Upper lobe of left lung (tissue), 4 donors: ENCODE data around the gene DRC7.

ENCODE experiments used
- CTCF ChIP-seq, 6 experiments: fragments of 450-650 bp in 4 of 6; fragments of 200-600 bp in 2 of 6; sonication (generic) in 2 of 6; IDR thresholded peaks; one replicate each; pipeline ENCODE4 v1.5.1; 2016 to 2019; ENCODE audit warnings: antibody characterized with exemption in 6 of 6
- EP300 ChIP-seq, 4 donors: sonication (generic); formaldehyde crosslinking; IDR thresholded peaks; one replicate each; pipeline ENCODE4 v1.5.1; 2017; ENCODE audit warnings: antibody characterized with exemption in 4 of 4, control low read depth in 2 of 4
- POLR2A ChIP-seq, 4 donors: fragments of 450-650 bp; IDR thresholded peaks; one replicate each; pipeline ENCODE4 v1.5.1; 2016 to 2017; ENCODE audit warnings: antibody characterized with exemption in 4 of 4, mild to moderate bottlenecking in 2 of 4

DNA sequence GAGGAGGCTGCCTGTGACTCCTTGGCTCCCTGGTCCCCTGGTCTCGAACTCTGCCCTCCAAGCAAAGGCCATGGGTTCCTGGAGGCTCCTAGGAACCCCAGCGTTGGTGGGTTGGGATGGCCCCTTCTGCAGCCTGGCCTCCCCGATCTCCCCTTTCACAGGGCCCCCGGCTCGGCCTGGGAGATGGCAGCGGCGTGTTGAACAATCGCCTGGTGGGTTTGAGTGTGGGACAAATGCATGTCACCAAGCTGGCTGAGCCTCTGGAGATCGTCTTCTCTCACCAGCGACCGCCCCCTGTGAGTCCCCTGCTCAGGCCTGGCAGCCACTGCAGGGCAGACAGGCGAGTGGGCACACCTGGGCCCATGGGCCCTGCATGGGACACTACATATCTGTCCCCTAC, 15.6 kb upstream of the DRC7 start:
- TF ChIP-seq CTCF (IDR thresholded peaks at IDR 0.05) (no peak), POLR2A (IDR thresholded peaks at IDR 0.05) (no peak), EP300 (IDR thresholded peaks at IDR 0.05) (no peak)
